ENCODE data around the gene TSTD2.
"Not testable (repeated sequence)": the region's sequence is repeated elsewhere in the genome, so short reads cannot be mapped to it uniquely, and the experiment has no call there.

TSTD2 gene

GRCh38 chr9:97581590-97581989 is 51.6 kb downstream of the TSTD2 start:
- DNase-seq, result not testable (repeated sequence)

GRCh38 chr9:97579914-97580313 is 53.3 kb downstream of the TSTD2 start:
- DNase-seq, result no peak

DNA sequence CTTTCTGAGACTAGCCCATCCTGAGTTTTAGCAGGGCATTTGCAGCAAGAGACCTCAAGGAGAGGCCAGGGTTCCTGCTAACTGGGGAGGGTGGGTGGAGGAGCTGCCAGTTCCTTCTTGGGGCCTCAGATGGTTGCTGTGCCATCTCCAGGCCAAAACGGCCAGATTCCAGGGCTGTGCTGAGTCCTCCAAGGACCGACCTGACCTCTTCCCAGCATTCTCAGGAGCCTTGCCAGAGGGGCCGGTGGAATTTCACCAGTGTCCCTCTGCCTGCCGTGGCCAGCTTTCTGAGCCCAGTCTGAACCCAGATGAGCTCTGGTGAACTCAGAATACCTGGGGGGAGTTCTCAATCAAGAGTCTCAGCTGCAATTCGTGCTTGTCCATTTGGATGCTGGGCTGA is 54.3 kb downstream of the TSTD2 start:
- no peak for DNase-seq

GRCh38 chr9:97577051-97577450 is 56.1 kb downstream of the TSTD2 start:
- no peak for DNase-seq

- no peak for DNase-seq
Observed at GRCh38 chr9:97575673-97576200, 57.4 kb downstream of the TSTD2 start.

DNA sequence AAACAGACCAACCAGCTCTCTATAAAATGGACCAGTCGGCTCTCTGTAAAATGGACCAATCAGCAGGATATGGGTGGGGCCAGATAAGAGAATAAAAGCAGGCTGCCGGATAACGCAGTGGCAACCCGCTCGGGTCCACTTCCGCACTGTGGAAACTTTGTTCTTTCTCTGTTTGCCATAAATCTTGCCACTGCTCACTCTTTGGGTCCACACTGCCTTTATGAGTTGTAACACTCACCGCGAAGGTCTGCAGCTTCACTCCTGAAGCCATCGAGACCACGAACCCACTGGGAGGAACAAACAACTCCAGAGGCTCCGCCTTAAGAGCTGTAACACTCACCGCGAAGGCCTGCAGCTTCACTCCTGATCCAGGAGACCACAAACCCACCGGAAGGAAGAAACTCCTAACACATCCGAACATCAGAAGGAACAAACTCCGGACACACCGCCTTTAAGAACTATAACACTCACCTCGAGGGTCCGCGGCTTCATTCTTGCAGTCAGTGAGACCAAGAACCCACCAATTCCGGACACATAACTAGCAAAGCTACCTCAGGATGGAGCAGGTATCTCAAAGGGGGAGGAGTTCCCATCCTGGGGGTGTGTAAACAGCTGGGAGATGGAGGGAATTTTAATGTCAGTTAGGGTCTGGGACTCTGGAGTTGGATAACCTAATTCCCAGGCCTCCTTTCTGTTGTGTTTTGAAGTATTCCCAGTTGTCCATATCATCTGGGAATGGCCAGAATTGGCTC is 58.1 kb downstream of the TSTD2 start:
- not testable (repeated sequence) for DNase-seq

DNA sequence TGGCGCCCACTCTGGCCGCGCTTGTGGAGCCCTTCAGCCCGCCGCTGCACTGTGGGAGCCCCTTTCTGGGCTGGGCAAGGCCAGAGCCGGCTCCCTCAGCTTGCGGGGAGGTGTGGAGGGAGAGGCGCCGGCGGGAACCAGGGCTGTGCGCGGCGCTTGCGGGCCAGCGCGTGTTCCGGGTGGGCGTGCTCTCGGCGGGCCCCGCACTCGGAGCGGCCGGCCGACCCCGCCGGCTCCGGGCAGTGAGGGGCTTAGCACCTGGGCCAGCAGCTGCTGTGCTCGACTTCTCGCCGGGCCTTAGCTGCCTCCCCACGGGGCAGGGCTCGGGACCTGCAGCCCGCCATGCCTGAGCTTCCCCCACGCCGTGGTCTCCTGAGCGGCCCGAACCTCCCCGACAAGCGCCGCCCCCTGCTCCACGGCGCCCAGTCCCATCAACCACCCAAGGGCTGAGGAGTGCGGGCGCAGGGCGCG is 59.0 kb downstream of the TSTD2 start:
- not testable (repeated sequence) for DNase-seq

DNA sequence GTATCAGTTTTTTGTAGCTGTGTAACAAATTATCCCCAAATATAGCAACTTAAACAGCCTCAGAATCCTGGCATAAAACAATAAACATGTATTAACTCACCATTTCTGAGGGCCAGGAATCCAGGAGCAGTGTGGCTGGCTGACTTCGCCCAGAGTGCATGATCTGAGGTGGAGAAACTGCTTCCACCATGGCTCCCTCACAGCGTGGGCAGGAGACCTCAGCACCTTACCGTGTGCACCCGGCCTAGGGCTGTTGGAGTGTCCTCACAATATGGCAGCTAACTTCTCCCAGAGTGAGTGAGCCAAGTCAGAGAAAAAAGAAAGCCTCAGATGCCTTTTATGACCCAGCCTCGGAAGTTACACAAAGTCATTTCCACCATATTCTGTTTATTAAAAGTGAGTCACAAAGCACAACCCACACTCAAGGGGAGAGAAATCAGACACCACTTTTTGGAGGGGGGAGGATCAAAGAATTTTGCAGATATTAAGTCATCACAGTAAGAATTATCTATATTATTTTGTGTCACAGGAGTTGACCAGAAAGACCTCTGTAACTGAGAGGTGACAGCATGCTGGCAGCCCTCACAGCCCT is 59.6 kb downstream of the TSTD2 start:
- no peak for DNase-seq

- no peak for DNase-seq
Observed at GRCh38 chr9:97572892-97573365, 60.2 kb downstream of the TSTD2 start.

DNA sequence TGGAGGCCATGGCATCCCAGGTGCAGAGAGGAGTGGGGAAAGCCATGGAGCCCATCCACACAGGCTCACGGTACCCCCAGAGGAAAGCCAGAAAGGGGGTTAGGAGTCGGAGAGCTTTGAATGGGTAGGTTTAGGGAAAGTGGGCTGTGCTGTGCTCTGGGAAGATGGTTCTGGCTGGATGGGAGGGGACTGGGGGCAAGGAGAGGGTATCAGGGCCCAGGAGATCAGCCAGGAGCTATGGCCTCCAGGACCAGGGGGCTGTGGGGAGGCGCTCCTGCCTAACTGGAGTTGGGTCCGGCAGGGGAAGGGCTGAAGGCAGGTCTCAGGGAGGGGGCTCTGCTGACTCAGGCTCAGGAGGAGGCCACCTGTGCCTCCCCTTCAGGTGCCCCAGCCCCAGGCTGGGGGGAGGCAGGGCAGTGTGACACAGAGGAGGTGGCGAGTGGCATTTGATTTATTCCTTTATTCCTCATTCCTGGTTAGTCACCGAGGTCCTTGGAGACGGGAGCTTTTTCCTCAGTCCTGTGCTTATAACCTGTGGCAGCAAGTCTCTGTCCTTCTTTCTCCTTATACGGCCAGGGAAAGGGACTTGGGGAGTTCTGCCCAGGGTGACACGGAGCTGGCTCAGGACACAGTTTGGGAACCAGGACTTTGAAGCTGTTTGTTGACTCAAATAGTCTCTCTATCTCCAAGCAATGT is 60.8 kb downstream of the TSTD2 start:
- DNase-seq, result no peak

DNA sequence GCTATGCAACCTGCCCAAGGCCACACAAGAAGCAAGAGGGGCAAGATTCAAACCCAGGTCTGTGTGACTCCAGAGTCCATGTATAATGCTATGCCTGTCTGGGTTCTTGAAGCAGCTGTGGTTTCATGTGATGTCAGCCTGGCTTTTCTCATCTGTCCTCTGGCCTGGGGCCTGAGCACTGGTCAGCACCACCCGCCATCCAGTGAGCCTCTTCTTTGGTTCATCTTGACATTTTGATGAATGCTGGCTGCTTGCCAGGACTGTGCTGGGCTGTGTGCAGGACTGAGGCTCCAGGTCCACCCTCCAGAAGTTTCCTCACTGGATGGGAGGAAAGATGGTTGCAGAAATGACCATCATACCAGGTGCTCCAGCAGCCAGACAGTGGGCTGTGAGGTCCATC is 61.5 kb downstream of the TSTD2 start:
- DNase-seq, result no peak

DNA sequence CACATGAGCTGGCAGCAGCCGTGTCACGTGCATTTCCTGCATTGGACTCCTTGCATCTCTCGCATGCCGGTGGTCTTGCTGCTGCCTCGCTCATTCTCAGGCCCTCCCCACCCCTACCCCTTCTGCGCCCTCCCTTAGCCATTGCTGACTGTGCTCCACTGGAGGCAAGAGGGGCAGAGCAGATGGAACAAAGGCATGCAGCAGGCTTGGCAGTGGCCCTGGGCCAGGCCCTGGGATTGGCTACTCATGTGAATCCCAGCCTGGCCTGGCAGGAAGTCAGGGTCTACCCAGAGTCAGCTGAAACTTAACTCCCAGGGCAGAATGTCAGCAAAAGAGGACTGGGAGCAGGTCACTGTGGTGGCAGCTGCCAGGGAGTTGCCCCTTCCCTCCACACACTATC is 62.3 kb downstream of the TSTD2 start:
- no peak for DNase-seq

GRCh38 chr9:97568461-97569275 is 64.5 kb downstream of the TSTD2 start:
- no peak for DNase-seq

DNA sequence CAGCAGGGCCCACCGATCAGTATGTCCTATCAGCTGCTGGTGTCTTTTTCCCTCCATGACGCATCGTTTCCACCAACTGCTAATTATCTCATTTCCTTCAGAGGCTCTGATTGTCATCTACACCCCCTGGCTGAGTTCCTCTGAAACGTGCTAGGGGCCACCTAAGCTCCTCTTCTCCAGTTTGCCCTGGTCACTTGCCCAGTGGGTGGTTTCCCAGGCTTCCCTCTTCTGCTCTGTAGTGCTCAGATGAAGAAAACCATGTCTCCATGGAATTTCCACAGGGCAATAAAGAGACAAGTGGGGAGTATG is 65.3 kb downstream of the TSTD2 start:
- no peak for DNase-seq

GRCh38 chr9:97567182-97567893 is 65.8 kb downstream of the TSTD2 start:
- no peak for DNase-seq

GRCh38 chr9:97565262-97565661 is 67.9 kb downstream of the TSTD2 start:
- no peak for DNase-seq

GRCh38 chr9:97564291-97565175 is 68.6 kb downstream of the TSTD2 start:
- DNase-seq, result no peak

DNA sequence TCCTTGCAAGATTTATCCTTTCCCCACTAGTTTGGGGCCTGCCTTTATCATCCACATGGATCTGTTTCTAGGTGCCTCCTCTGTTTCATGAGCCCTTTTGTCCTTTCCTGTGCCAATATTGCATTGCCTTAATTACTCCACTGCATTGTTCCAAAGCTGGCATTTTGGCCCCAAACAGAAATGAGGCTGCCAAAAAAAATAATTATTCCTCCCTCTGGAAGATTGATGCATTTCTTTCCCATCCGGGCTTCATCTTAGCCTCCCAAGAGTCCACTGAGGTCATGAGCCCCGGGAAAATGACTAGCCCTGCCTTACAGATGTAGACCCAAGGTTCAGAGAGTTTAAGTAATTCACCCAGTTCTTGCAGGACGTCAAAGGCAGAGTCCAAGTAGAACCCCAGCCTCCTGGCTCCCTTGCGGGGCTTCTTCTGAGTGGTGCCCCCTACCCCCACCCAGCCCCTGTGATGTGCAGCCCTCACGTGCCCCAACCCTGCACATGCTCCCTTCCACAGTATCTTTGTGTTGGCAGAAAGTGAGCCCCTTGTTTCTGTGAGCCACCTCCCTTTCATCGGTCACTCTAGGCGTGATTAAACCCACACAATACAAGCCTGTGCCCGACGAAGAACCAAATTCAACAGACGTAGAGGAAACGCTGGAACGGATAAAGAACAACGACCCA is 69.6 kb downstream of the TSTD2 start:
- no peak for DNase-seq

- no peak for DNase-seq
Observed at GRCh38 chr9:97562542-97562941, 70.6 kb downstream of the TSTD2 start.

DNA sequence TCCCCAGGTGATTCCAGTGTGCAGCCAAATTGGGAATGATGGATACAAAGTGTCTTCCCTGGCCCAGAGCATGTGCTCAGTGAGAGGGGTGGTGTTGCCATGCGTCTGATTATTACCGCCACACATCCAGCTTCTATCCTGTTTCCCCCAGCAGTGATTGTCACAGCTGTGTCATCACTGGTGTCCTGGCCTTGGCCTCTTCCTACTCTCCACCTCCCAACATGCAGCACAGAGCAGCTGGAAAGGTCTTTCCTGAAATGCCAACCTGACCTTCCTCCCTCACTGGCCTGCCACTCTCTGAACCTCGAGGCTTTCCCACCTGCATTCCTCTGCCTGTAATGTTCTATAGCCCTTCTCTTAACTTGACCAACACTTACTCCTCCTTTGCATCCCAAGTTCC is 71.7 kb downstream of the TSTD2 start:
- DNase-seq, result peak in 1 of 2 experiments; percentile 15

DNA sequence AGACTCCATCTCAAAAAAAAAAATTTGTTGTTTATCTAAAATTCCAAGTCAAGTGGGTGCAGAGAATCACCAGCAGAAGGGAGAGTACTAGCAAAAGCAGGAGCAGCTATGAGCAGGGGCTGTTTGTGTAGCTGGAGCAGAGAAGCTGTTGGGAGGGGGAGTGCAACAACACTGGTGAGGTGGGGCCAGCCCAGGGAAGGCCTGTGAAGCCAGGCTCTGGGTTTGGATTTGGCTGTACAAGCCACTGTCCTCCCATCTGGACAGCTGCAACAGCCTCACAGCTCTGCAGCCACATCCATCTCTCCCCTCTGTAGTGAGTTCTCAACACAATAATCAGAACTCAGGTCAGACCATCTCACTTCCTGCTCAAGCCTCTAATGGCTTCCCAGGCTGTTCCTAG is 72.3 kb downstream of the TSTD2 start:
- DNase-seq, result no peak

Measured in Kasumi-1 (cell line).